SHP77 treated with DMSO at 0.1 percent for 48 hours (cell line): ENCODE measurements around the gene TFCP2L1.
"Not testable (repeated sequence)": the region's sequence is repeated elsewhere in the genome, so short reads cannot be mapped to it uniquely, and the experiment has no call there.

Experiments
- DNase-seq: peaks from one replicate; lab custom pipeline; 2025; lab: John Stamatoyannopoulos, UW

Gene TFCP2L1

GRCh38 chr2:121284463-121285449 is at the start of gene TFCP2L1:
TSS of gene TFCP2L1 (minus strand) at chr2:121285202. CDS start at chr2:121285109, 93 bp downstream.
- no peak for DNase-seq

- no peak for DNase-seq
Measured at GRCh38 chr2:121333834-121334558, 49.0 kb upstream of the TFCP2L1 start.

GRCh38 chr2:121333231-121333630 is 48.2 kb upstream of the TFCP2L1 start:
- no peak for DNase-seq

GRCh38 chr2:121331324-121331723 is 46.3 kb upstream of the TFCP2L1 start:
- not testable (repeated sequence) for DNase-seq

GRCh38 chr2:121330921-121331320 is 45.9 kb upstream of the TFCP2L1 start:
- no peak for DNase-seq

- no peak for DNase-seq
Measured at GRCh38 chr2:121329786-121330185, 44.8 kb upstream of the TFCP2L1 start.

- DNase-seq: no peak
Measured at GRCh38 chr2:121326628-121327027, 41.6 kb upstream of the TFCP2L1 start.

GRCh38 chr2:121324601-121325000 is 39.6 kb upstream of the TFCP2L1 start:
- DNase-seq: no peak

GRCh38 chr2:121321476-121321875 is 36.5 kb upstream of the TFCP2L1 start:
- no peak for DNase-seq

GRCh38 chr2:121319941-121320340 is 34.9 kb upstream of the TFCP2L1 start:
- DNase-seq: no peak

- no peak for DNase-seq
Measured at GRCh38 chr2:121316986-121317385, 32.0 kb upstream of the TFCP2L1 start.

GRCh38 chr2:121313701-121314100 is 28.7 kb upstream of the TFCP2L1 start:
- not testable (repeated sequence) for DNase-seq

- DNase-seq: no peak
Measured at GRCh38 chr2:121309801-121310200, 24.8 kb upstream of the TFCP2L1 start.

- DNase-seq: no peak
Measured at GRCh38 chr2:121309323-121309722, 24.3 kb upstream of the TFCP2L1 start.

- DNase-seq: no peak
Measured at GRCh38 chr2:121307048-121307447, 22.0 kb upstream of the TFCP2L1 start.

GRCh38 chr2:121304941-121305340 is 19.9 kb upstream of the TFCP2L1 start:
- no peak for DNase-seq

GRCh38 chr2:121303531-121304263 is 18.7 kb upstream of the TFCP2L1 start:
- DNase-seq: no peak

GRCh38 chr2:121301190-121301589 is 16.2 kb upstream of the TFCP2L1 start:
- not testable (repeated sequence) for DNase-seq

- no peak for DNase-seq
Measured at GRCh38 chr2:121298476-121298875, 13.5 kb upstream of the TFCP2L1 start.

GRCh38 chr2:121297866-121298265 is 12.9 kb upstream of the TFCP2L1 start:
- DNase-seq: not testable (repeated sequence)

GRCh38 chr2:121297217-121297830 is 12.3 kb upstream of the TFCP2L1 start:
- DNase-seq: peak; percentile 66
